ENCODE results near the gene ZKSCAN4. TPM values are rescaled to one million over a fixed set of nuclear protein-coding genes. Genes with fewer than 3 reads are reported as not detected.

Gene ZKSCAN4
- total RNA-seq, 1 experiment from 2014 or later, result 7.3 TPM

DNA sequence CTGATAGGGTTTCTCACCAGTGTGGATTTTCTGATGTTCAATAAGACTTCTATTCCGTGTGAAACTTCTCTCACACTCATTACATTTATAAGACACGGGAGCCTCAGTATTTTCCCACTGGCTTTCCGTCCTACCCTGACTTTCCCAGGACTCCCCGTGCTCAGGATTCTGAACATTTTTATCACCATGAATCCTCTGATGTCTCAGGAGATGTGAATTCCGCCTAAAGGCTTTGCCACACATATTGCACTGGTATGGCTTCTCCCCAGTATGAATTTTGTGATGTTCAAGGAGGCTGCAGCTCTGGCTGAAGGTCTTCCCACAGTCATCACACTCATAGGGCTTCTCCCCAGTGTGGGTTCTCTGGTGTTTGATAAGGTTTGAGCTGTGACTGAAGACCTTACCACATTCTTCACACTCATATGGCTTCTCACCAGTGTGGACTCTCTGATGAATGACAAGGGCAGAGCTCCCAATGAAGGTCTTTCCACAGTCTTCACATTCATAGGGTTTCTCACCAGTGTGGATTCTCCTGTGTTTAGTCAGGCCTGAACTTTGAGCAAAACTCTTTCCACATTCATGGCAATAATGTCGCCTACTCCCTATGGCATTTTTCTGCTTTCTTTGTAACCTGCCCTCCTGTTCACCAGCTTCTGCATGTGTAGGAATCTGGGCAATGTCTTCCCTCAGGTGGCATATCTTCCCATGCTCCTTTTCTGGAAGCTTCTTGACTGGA, 6.7 kb downstream of the ZKSCAN4 start (continued):
- TF ChIP-seq, protein P1, sequence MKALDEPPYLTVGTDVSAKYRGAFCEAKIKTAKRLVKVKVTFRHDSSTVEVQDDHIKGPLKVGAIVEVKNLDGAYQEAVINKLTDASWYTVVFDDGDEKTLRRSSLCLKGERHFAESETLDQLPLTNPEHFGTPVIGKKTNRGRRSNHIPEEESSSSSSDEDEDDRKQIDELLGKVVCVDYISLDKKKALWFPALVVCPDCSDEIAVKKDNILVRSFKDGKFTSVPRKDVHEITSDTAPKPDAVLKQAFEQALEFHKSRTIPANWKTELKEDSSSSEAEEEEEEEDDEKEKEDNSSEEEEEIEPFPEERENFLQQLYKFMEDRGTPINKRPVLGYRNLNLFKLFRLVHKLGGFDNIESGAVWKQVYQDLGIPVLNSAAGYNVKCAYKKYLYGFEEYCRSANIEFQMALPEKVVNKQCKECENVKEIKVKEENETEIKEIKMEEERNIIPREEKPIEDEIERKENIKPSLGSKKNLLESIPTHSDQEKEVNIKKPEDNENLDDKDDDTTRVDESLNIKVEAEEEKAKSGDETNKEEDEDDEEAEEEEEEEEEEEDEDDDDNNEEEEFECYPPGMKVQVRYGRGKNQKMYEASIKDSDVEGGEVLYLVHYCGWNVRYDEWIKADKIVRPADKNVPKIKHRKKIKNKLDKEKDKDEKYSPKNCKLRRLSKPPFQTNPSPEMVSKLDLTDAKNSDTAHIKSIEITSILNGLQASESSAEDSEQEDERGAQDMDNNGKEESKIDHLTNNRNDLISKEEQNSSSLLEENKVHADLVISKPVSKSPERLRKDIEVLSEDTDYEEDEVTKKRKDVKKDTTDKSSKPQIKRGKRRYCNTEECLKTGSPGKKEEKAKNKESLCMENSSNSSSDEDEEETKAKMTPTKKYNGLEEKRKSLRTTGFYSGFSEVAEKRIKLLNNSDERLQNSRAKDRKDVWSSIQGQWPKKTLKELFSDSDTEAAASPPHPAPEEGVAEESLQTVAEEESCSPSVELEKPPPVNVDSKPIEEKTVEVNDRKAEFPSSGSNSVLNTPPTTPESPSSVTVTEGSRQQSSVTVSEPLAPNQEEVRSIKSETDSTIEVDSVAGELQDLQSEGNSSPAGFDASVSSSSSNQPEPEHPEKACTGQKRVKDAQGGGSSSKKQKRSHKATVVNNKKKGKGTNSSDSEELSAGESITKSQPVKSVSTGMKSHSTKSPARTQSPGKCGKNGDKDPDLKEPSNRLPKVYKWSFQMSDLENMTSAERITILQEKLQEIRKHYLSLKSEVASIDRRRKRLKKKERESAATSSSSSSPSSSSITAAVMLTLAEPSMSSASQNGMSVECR (CRISPR knock-in tag; IDR thresholded peaks at IDR 0.05; ENCODE audit: borderline replicate concordance), result no peak
- TF ChIP-seq SP1 (CRISPR knock-in tag; conservative IDR thresholded peaks at IDR 0.05) (no peak), FOXP1 (CRISPR knock-in tag; IDR thresholded peaks at IDR 0.05; ENCODE audit: borderline replicate concordance) (no peak), NR2C2 (CRISPR knock-in tag; IDR thresholded peaks at IDR 0.05) (no peak), MYBL2 (CRISPR knock-in tag; IDR thresholded peaks at IDR 0.05) (no peak), ZNF138 (CRISPR knock-in tag; conservative IDR thresholded peaks at IDR 0.05) (no peak), OVOL2 (CRISPR knock-in tag; IDR thresholded peaks at IDR 0.05; ENCODE audit: borderline replicate concordance) (no peak)
- TF ChIP-seq, protein P2, sequence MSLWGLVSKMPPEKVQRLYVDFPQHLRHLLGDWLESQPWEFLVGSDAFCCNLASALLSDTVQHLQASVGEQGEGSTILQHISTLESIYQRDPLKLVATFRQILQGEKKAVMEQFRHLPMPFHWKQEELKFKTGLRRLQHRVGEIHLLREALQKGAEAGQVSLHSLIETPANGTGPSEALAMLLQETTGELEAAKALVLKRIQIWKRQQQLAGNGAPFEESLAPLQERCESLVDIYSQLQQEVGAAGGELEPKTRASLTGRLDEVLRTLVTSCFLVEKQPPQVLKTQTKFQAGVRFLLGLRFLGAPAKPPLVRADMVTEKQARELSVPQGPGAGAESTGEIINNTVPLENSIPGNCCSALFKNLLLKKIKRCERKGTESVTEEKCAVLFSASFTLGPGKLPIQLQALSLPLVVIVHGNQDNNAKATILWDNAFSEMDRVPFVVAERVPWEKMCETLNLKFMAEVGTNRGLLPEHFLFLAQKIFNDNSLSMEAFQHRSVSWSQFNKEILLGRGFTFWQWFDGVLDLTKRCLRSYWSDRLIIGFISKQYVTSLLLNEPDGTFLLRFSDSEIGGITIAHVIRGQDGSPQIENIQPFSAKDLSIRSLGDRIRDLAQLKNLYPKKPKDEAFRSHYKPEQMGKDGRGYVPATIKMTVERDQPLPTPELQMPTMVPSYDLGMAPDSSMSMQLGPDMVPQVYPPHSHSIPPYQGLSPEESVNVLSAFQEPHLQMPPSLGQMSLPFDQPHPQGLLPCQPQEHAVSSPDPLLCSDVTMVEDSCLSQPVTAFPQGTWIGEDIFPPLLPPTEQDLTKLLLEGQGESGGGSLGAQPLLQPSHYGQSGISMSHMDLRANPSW (CRISPR knock-in tag; conservative IDR thresholded peaks at IDR 0.05; ENCODE audit: low read depth), result no peak
- TF ChIP-seq, protein P3, sequence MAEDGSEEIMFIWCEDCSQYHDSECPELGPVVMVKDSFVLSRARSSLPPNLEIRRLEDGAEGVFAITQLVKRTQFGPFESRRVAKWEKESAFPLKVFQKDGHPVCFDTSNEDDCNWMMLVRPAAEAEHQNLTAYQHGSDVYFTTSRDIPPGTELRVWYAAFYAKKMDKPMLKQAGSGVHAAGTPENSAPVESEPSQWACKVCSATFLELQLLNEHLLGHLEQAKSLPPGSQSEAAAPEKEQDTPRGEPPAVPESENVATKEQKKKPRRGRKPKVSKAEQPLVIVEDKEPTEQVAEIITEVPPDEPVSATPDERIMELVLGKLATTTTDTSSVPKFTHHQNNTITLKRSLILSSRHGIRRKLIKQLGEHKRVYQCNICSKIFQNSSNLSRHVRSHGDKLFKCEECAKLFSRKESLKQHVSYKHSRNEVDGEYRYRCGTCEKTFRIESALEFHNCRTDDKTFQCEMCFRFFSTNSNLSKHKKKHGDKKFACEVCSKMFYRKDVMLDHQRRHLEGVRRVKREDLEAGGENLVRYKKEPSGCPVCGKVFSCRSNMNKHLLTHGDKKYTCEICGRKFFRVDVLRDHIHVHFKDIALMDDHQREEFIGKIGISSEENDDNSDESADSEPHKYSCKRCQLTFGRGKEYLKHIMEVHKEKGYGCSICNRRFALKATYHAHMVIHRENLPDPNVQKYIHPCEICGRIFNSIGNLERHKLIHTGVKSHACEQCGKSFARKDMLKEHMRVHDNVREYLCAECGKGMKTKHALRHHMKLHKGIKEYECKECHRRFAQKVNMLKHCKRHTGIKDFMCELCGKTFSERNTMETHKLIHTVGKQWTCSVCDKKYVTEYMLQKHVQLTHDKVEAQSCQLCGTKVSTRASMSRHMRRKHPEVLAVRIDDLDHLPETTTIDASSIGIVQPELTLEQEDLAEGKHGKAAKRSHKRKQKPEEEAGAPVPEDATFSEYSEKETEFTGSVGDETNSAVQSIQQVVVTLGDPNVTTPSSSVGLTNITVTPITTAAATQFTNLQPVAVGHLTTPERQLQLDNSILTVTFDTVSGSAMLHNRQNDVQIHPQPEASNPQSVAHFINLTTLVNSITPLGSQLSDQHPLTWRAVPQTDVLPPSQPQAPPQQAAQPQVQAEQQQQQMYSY (CRISPR knock-in tag; IDR thresholded peaks at IDR 0.05), result no peak
- TF ChIP-seq, protein P4, sequence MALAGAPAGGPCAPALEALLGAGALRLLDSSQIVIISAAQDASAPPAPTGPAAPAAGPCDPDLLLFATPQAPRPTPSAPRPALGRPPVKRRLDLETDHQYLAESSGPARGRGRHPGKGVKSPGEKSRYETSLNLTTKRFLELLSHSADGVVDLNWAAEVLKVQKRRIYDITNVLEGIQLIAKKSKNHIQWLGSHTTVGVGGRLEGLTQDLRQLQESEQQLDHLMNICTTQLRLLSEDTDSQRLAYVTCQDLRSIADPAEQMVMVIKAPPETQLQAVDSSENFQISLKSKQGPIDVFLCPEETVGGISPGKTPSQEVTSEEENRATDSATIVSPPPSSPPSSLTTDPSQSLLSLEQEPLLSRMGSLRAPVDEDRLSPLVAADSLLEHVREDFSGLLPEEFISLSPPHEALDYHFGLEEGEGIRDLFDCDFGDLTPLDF (CRISPR knock-in tag; IDR thresholded peaks at IDR 0.05), result no peak

DNA sequence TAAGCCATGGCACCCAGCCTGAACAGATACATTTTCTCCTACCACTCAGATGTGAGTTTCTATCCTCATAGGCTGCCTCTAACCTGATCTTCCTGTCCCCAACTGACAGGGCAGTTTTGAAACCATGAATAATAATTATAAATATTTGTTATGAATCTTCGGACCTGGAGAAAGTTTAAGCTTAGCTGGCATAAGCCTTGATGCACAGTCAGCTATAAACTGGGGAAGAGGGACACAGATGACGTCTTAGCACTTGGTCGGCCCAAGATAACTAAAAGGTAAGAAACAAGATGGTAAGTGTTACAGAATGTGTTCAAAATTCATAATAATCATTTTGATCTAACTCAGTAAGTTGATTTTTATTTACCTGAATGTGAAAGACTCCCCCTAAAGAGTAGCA, 8.1 kb downstream of the ZKSCAN4 start:
- ATAC-seq (no peak), DNase-seq (ENCODE audit: low spot score) (no peak)
- Mint-ChIP-seq H3K9me3 (no peaks in the 10 kb centered on the region), H3K27me3 (ENCODE audit: low read depth) (no peaks in the 10 kb centered on the region), H3K4me1 (no peaks in the 10 kb centered on the region), H3K27ac (no peak overlapping the region), H3K4me3 (no peak overlapping the region), H3K36me3 (peaks cover 35% of the 10 kb centered on the region)
- ChIA-PET POLR2A (no interaction called here), CTCF (no interaction called here)
- TF ChIP-seq ZNF219 (CRISPR knock-in tag; IDR thresholded peaks at IDR 0.05; ENCODE audit: borderline replicate concordance) (no peak), SMAD4 (CRISPR knock-in tag; IDR thresholded peaks at IDR 0.05) (no peak), SMAD3 (CRISPR knock-in tag; IDR thresholded peaks at IDR 0.05; ENCODE audit: borderline replicate concordance) (no peak), TP53 (CRISPR knock-in tag; IDR thresholded peaks at IDR 0.05) (no peak), ZNF671 (CRISPR knock-in tag; IDR thresholded peaks at IDR 0.05) (no peak), GRHL2 (CRISPR knock-in tag; IDR thresholded peaks at IDR 0.05; ENCODE audit: insufficient replicate concordance, severe bottlenecking) (no peak), ATF1 (CRISPR knock-in tag; IDR thresholded peaks at IDR 0.05) (no peak), KAT7 (CRISPR knock-in tag; IDR thresholded peaks at IDR 0.05; ENCODE audit: borderline replicate concordance) (no peak)
- TF ChIP-seq, protein P5, sequence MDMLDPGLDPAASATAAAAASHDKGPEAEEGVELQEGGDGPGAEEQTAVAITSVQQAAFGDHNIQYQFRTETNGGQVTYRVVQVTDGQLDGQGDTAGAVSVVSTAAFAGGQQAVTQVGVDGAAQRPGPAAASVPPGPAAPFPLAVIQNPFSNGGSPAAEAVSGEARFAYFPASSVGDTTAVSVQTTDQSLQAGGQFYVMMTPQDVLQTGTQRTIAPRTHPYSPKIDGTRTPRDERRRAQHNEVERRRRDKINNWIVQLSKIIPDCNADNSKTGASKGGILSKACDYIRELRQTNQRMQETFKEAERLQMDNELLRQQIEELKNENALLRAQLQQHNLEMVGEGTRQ (CRISPR knock-in tag; IDR thresholded peaks at IDR 0.05), result no peak
- TF ChIP-seq, protein P6, sequence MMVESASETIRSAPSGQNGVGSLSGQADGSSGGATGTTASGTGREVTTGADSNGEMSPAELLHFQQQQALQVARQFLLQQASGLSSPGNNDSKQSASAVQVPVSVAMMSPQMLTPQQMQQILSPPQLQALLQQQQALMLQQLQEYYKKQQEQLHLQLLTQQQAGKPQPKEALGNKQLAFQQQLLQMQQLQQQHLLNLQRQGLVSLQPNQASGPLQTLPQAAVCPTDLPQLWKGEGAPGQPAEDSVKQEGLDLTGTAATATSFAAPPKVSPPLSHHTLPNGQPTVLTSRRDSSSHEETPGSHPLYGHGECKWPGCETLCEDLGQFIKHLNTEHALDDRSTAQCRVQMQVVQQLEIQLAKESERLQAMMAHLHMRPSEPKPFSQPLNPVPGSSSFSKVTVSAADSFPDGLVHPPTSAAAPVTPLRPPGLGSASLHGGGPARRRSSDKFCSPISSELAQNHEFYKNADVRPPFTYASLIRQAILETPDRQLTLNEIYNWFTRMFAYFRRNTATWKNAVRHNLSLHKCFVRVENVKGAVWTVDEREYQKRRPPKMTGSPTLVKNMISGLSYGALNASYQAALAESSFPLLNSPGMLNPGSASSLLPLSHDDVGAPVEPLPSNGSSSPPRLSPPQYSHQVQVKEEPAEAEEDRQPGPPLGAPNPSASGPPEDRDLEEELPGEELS (CRISPR knock-in tag; IDR thresholded peaks at IDR 0.05), result no peak
